UCSD-AML1 (cell line): ENCODE measurements around the gene DCAF6.

Source experiments
- DNase-seq: peaks from one replicate; lab custom pipeline; 2025; ENCODE audit not compliant: unreplicated experiment; lab: John Stamatoyannopoulos, UW

The DCAF6 gene

GRCh38 chr1:168100315-168101002 is 164.0 kb downstream of the DCAF6 start:
- no peak for DNase-seq

- no peak for DNase-seq
Observed at GRCh38 chr1:168101336-168101735, 164.9 kb downstream of the DCAF6 start.

- no peak for DNase-seq
Observed at GRCh38 chr1:168102487-168102886, 166.0 kb downstream of the DCAF6 start.

GRCh38 chr1:168104535-168104934 is 168.1 kb downstream of the DCAF6 start:
- no peak for DNase-seq

- no peak for DNase-seq
Observed at GRCh38 chr1:168105846-168106245, 169.4 kb downstream of the DCAF6 start.

GRCh38 chr1:168106274-168106673 is 169.8 kb downstream of the DCAF6 start:
- DNase-seq: no peak

GRCh38 chr1:168110896-168111545 is 174.5 kb downstream of the DCAF6 start:
- DNase-seq: no peak

GRCh38 chr1:168112673-168113305 is 176.3 kb downstream of the DCAF6 start:
- peak; percentile 29 for DNase-seq

- no peak for DNase-seq
Observed at GRCh38 chr1:168114845-168115244, 178.4 kb downstream of the DCAF6 start.

GRCh38 chr1:168116327-168116799 is 179.9 kb downstream of the DCAF6 start:
- DNase-seq: no peak

- DNase-seq: no peak
Observed at GRCh38 chr1:168119750-168120149, 183.3 kb downstream of the DCAF6 start.

- DNase-seq: no peak
Observed at GRCh38 chr1:168121401-168122011, 185.0 kb downstream of the DCAF6 start.

GRCh38 chr1:168125051-168125450 is 188.6 kb downstream of the DCAF6 start:
- DNase-seq: no peak
